ENCODE data around the gene HYLS1.
"Not testable (repeated sequence)": the region's sequence is repeated elsewhere in the genome, so short reads cannot be mapped to it uniquely, and the experiment has no call there.

HYLS1 gene

GRCh38 chr11:125903711-125904659 lies 16.5 kb downstream of the HYLS1 start, which contains the start of gene DDX25:
DDX25 (plus strand) TSS chr11:125904508; CDS start chr11:125904518, 10 bp downstream.
- TF ChIP-seq ZFX (IDR thresholded peaks at IDR 0.05; ENCODE audit: borderline replicate concordance) (no peak), CTCF (IDR thresholded peaks at IDR 0.05) (no peak)
- no peak within 1 kb of the TSS for H3K27ac ChIP-seq

GRCh38 chr11:125904678-125905077 lies 17.2 kb downstream of the HYLS1 start:
- TF ChIP-seq CTCF (IDR thresholded peaks at IDR 0.05) (no peak), ZFX (IDR thresholded peaks at IDR 0.05; ENCODE audit: borderline replicate concordance) (no peak)
- H3K27ac ChIP-seq: no peak overlapping the region

GRCh38 chr11:125910226-125910849 lies 22.9 kb downstream of the HYLS1 start:
- H3K27ac ChIP-seq: no peak overlapping the region
- TF ChIP-seq ZFX (IDR thresholded peaks at IDR 0.05; ENCODE audit: borderline replicate concordance): no peak
- TF ChIP-seq CTCF (IDR thresholded peaks at IDR 0.05): no peak

GRCh38 chr11:125914601-125915000 lies 27.1 kb downstream of the HYLS1 start:
- H3K27ac ChIP-seq: not testable (repeated sequence)
- TF ChIP-seq CTCF (IDR thresholded peaks at IDR 0.05): peak; percentile 39

- TF ChIP-seq ZFX (IDR thresholded peaks at IDR 0.05; ENCODE audit: borderline replicate concordance): no peak
- no peak for TF ChIP-seq CTCF (IDR thresholded peaks at IDR 0.05)
- H3K27ac ChIP-seq: no peak overlapping the region
Measured at GRCh38 chr11:125916683-125917347, 29.3 kb downstream of the HYLS1 start.

- TF ChIP-seq CTCF (IDR thresholded peaks at IDR 0.05) (no peak; the same call in 1 of the 2 replicates), ZFX (IDR thresholded peaks at IDR 0.05; ENCODE audit: borderline replicate concordance) (no peak)
Measured at GRCh38 chr11:125918140-125918840, 30.8 kb downstream of the HYLS1 start.

More at GRCh38 chr11:125918140-125918840, 30.8 kb downstream of the HYLS1 start:
- no peak overlapping the region for H3K27ac ChIP-seq

Data from 22Rv1 (cell line).